H1 (cell line): Measurements from ENCODE around the gene PGM1. TPM values are rescaled to one million over a fixed set of nuclear protein-coding genes. Genes with fewer than 3 reads are reported as not detected.

Experiments
- CHD1 ChIP-seq: IDR thresholded peaks from 2 replicates; pipeline ENCODE4 v1.6.1; 2012; ENCODE audit warnings: low read depth, low read length, improper control_type of control experiment
- KDM1A ChIP-seq: fragments of 200-600, 300-600 bp; sonication (generic); IDR thresholded peaks from 2 replicates; pipeline ENCODE4 v1.7.1; 2016; ENCODE audit warnings: mild to moderate bottlenecking, low read length, borderline replicate concordance
- KDM4A ChIP-seq: IDR thresholded peaks from one replicate; pipeline ENCODE4 v1.7.1; 2012; ENCODE audit warnings: low read depth, mild to moderate bottlenecking, moderate library complexity, low read length, inconsistent platforms; ENCODE audit not compliant: severe bottlenecking
- MAFK ChIP-seq: IDR thresholded peaks from 2 replicates; pipeline ENCODE4 v1.6.1; 2012; ENCODE audit warnings: low read depth, mild to moderate bottlenecking, improper control_type of control experiment, low read length
- PHF8 ChIP-seq: fragments of 200-600 bp; sonication (generic); conservative IDR thresholded peaks from 2 replicates; pipeline ENCODE4 v1.7.1; 2012; ENCODE audit warnings: low read depth, mild to moderate bottlenecking, inconsistent platforms, low read length, moderate library complexity
- RXRA ChIP-seq: IDR thresholded peaks from 2 replicates; pipeline ENCODE4 v1.6.1; 2011; ENCODE audit warnings: low read depth, mild to moderate bottlenecking, low read length, moderate library complexity; ENCODE audit not compliant: insufficient read depth
- SAP30 ChIP-seq: fragments of 300-600 bp; sonication (generic); IDR thresholded peaks from 2 replicates; pipeline ENCODE4 v1.7.1; 2012; ENCODE audit warnings: low read length, moderate library complexity, mild to moderate bottlenecking, inconsistent platforms; ENCODE audit not compliant: insufficient read depth, insufficient replicate concordance
- SIRT6 ChIP-seq: IDR thresholded peaks from one replicate; pipeline ENCODE4 v1.7.1; 2012; ENCODE audit warnings: low read length, inconsistent platforms
- TAF7 ChIP-seq: optimal IDR thresholded peaks from 2 replicates; pipeline ENCODE3; 2011; ENCODE audit warnings: low read depth, mild to moderate bottlenecking, inconsistent platforms, low read length, moderate library complexity, borderline replicate concordance
- TCF12 ChIP-seq: IDR thresholded peaks from 2 replicates; pipeline ENCODE4 v1.6.1; 2011; ENCODE audit warnings: low read depth, mild to moderate bottlenecking, low read length
- polyA plus RNA-seq, 7 experiments: library from polyadenylated mRNA; depleted of rRNA in 3 of 7; stranded (reverse) in 5 of 7; unstranded in 2 of 7; fragments of >200 nt in 5 of 7; fragments of 200-250 nt in 2 of 7; gene quantifications; 1 replicate in 5 of 7; 2 replicates in 1 of 7; 4 replicates in 1 of 7; pipeline versions ENCODE4 v1.2.1 to v1.2.3, GENCODE V29; 2011 to 2013; ENCODE audit warnings: missing spikeins in 2 of 7, mixed read lengths in 2 of 7
- total RNA-seq: library from RNA; stranded (reverse); fragmentation: NEBNext Ultra II Directional; extraction: Animal tissue kit (Norgen Biotek cat#: 25700); gene quantifications from 2 replicates; pipeline ENCODE4 v1.2.1, GENCODE V29; 2021
- TF ChIP-seq, protein P1 (sequence below): IDR thresholded peaks from 2 replicates; pipeline ENCODE4 v1.6.1; 2011; ENCODE audit warnings: low read depth, mild to moderate bottlenecking, low read length; ENCODE audit not compliant: insufficient read depth

Gene PGM1
- total and polyA plus RNA-seq, 2 of the 8 experiments (the other 6 are each of a cell fraction or from before 2014, with no cell fraction given), result 33.0 to 65.4 TPM

GRCh38 chr1:63670164-63670563, 77.0 kb downstream of the PGM1 start (continued):
- no peak for TF ChIP-seq KDM1A
- no peak for TF ChIP-seq PHF8
- TF ChIP-seq TAF7, result no peak
- no peak for TF ChIP-seq SIRT6
- TF ChIP-seq, protein P1, sequence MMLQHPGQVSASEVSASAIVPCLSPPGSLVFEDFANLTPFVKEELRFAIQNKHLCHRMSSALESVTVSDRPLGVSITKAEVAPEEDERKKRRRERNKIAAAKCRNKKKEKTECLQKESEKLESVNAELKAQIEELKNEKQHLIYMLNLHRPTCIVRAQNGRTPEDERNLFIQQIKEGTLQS, result no peak
- no peak for TF ChIP-seq MAFK
- no peak for TF ChIP-seq TCF12
- no peak for TF ChIP-seq SAP30
- TF ChIP-seq CHD1, result no peak
- no peak for TF ChIP-seq KDM4A
- no peak for TF ChIP-seq RXRA
- TF ChIP-seq, all 59 proteins: peak for 0
